D721Med (cell line): ENCODE measurements around the gene BUD23.

Experiments used
- DNase-seq: peaks from one replicate; pipeline ENCODE4 v3.0.0; 2011; ENCODE audit warnings: low spot score; ENCODE audit not compliant: insufficient read length
- FAIRE-seq: peaks from 2 replicates; lab custom pipeline; 2011; peaks lifted over from hg19 to GRCh38; lab: Jason Lieb, UNC
- CTCF ChIP-seq: IDR thresholded peaks from 2 replicates; pipeline ENCODE4 v1.5.1; 2012; ENCODE audit warnings: mild to moderate bottlenecking, control low read depth; ENCODE audit not compliant: insufficient read depth; ENCODE audit errors: missing control alignments

Gene BUD23

GRCh38 chr7:73645643-73646174 lies 37.7 kb upstream of the BUD23 start:
- DNase-seq = no peak
- no peak for FAIRE-seq
- TF ChIP-seq CTCF = no peak

GRCh38 chr7:73646785-73647724 lies 36.3 kb upstream of the BUD23 start:
- FAIRE-seq = no peak
- no peak for TF ChIP-seq CTCF
- DNase-seq = no peak

DNA sequence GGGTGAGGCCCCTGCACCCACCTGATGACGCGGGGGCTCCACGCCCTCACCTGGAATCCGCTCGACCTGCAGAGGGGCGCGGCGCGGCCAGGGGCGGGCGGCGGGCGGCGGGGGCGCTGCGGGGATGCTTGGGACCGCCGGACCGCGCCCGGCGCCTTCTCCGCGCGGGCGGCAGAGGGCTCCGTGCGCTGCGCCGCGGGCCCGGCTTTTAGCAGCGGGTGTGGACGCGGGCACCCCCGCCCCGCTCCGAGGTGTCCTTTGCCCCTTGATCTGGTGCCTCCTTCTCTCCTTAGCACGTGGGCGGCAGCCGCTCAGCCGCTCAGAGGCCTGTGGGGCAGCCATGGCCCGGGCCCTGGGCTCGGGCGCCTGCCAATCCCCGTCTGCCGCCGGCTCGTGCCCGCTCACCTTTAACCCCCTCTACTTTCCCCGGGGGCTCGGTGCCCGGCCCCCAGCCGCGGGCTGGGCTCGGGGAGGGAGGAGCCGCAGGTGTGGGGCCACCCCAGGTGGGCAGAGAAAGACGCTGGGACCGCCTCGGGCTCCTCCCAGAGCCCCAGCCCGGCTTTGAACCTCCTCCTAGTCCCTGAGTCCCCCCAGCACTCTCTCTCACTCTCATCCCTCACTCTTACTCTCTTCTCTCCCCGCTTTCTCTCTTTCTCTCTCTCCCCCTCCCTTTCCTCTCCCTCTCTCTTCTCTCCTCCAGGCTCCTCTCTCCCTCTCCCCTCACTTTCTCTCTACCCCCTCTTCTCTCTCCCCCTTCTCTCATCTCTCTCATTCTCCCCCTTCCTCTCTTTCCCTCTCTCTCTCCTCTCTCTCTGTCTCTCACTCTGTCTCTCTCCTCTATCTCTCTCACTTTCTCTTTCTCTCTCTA lies 35.4 kb upstream of the BUD23 start:
- FAIRE-seq (no peak), DNase-seq (no peak)
- TF ChIP-seq CTCF = peak; percentile 20

DNA sequence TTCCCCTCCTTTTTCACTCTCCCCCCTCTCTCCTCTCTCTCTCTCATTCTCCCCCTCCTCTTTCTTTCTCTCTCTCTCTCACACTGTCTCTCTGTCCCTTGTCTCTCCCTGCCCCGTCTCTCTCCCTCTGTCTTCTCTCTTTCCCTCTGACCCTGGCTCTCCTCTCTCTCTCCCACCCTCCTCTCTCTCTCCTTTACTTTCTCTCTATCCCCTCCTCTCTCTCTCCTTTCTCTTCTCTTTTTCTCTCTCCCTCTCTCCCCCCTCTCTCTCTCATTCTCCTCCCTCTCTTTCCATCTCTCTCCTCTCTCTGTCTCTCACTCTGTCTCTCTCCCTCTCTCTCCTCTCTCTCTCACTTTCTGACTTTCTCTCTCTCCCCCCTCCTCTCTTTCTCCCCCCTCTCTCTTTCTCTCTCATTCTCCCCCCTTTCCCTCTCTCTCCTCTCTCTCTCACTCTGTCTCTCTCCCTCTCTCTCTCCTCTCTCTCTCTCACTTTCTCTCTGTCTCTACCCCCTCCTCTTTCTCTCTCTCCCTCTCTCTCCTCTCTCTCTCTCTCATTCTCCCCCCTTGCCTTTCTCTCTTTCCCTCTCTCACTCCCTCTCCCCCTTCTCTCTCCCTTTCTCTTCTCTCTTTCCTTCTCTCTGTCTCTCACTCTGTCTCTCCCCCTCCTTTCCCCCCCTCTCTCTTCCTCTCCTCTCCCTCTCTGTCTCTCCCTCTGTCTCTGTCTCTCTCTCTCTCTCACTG lies 34.6 kb upstream of the BUD23 start:
- FAIRE-seq (no peak), DNase-seq (no peak)
- no peak for TF ChIP-seq CTCF

DNA sequence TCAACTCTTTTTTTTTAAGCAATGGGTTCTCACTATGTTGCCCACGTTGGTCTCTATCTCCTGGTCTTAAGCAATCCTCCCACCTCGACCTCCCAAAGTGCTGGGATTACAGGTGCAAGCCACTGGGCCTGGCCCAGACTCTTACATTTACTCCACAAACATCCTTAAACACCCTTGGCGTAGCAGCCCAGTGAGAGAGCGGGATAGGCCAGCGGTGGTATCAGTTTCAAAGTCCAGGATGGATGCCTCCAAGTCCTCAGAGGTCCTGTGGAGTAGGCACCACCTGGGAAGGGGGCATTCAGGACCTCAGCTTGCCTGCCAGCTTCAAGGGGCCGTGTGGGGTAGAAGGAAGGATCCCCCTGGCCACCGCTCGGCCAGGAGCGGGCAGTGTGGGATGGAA lies 33.8 kb upstream of the BUD23 start:
- DNase-seq (no peak), FAIRE-seq (no peak)
- no peak for TF ChIP-seq CTCF

DNA sequence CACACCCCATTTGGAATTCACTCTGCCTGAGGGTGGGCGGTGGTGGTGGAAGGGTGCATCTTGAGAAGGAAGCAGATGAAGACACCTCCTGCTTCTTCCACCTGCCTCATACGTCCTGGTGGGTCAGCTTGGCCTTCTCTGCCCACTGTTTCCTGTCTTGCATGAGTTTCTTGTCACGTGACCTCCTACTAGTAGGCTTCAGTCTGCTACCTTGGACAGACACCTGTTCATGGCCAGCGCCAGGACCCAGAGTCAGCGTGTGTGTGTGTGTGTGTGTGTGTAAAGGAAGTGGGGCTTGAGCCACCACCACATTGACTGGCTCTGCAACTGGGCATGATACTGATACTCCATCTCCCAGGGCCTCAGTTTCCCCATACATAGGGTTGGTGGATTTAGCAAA lies 32.9 kb upstream of the BUD23 start:
- FAIRE-seq (no peak), DNase-seq (no peak)
- TF ChIP-seq CTCF = no peak
